Epithelial cell of esophagus (primary cell): Measurements from ENCODE around the gene SAT1.

Experiments
- DNase-seq: peaks from one replicate; pipeline ENCODE4 v3.0.0; 2010; ENCODE audit warnings: low read depth
- H3K4me3 ChIP-seq: 2 replicates; pipeline ENCODE4 v1.5.1; 2011; ENCODE audit warnings: mild to moderate bottlenecking, low read length, control low read depth
- TF ChIP-seq, protein P1 (sequence below): IDR thresholded peaks from 2 replicates; pipeline ENCODE4 v1.5.1; 2011; ENCODE audit warnings: low read depth, mild to moderate bottlenecking, low read length, control low read depth, inconsistent platforms; ENCODE audit not compliant: insufficient read depth; ENCODE audit errors: missing control alignments

The SAT1 gene

DNA sequence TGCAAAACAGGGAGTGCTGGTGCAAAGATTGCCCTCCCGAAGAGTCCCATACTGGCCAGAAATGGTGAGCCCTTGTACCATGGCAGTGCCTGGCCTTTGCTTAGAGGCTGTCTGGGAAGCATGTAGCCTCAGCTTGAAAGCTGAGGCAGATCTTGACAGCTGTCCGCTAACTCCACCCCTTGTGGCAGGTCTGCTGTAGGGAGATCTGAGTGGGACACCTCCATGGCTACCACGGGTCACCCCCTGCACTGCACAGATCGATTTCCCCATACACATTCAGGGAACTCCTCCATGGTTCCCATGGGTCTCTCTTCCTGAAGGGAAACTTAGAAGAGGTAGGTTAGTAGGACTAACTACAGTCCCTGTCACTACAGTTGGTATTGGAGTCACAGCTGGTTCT lies 33.8 kb upstream of the SAT1 start:
- TF ChIP-seq, protein P1, sequence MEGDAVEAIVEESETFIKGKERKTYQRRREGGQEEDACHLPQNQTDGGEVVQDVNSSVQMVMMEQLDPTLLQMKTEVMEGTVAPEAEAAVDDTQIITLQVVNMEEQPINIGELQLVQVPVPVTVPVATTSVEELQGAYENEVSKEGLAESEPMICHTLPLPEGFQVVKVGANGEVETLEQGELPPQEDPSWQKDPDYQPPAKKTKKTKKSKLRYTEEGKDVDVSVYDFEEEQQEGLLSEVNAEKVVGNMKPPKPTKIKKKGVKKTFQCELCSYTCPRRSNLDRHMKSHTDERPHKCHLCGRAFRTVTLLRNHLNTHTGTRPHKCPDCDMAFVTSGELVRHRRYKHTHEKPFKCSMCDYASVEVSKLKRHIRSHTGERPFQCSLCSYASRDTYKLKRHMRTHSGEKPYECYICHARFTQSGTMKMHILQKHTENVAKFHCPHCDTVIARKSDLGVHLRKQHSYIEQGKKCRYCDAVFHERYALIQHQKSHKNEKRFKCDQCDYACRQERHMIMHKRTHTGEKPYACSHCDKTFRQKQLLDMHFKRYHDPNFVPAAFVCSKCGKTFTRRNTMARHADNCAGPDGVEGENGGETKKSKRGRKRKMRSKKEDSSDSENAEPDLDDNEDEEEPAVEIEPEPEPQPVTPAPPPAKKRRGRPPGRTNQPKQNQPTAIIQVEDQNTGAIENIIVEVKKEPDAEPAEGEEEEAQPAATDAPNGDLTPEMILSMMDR, result no peak
- no peak overlapping the region for H3K4me3 ChIP-seq
- DNase-seq, result no peak

GRCh38 chrX:23749576-23749975 lies 33.4 kb upstream of the SAT1 start:
- DNase-seq, result no peak
- TF ChIP-seq, protein P1, result no peak
- no peak overlapping the region for H3K4me3 ChIP-seq

GRCh38 chrX:23752740-23753415 lies 30.1 kb upstream of the SAT1 start:
- peak; percentile 38 for DNase-seq
- TF ChIP-seq, protein P1, result no peak
- no peak overlapping the region for H3K4me3 ChIP-seq

DNA sequence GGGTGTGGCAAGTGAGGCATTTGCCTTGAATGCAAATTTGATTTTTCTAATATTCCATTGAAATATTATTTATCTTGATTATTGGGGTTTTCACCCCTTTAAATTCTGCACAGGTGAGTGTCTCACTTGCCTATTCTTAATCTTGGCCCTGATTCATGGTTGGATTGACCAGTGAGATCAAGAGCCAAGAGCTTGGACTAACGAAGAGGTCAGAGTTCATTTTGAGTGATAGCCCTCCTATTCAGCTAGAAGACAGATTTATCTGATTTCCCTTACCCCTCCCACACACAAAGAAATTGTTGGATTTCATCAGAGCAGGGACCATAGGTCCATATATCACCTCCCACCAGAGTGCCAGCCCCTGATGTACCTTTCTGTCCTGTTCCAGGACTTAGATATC lies 28.3 kb upstream of the SAT1 start:
- TF ChIP-seq, protein P1, result no peak
- H3K4me3 ChIP-seq, result no peak overlapping the region
- no peak for DNase-seq

GRCh38 chrX:23756165-23756564 lies 26.8 kb upstream of the SAT1 start:
- TF ChIP-seq, protein P1, result peak; percentile 56
- no peak overlapping the region for H3K4me3 ChIP-seq
- DNase-seq, result peak; percentile 50

- no peak for DNase-seq
- H3K4me3 ChIP-seq, result no peak overlapping the region
- TF ChIP-seq, protein P1, result no peak
These were observed 23.2 kb upstream of the SAT1 start for GRCh38 chrX:23759821-23760220.
